CD4-positive, alpha-beta T cell treated with Interleukin-4 for 1 hour (primary cell): ENCODE results near the gene THAP8.
A peak's percentile ranks its signal among the peaks of the same experiment; 100 is the strongest.
"Not testable (repeated sequence)": the region's sequence is repeated elsewhere in the genome, so short reads cannot be mapped to it uniquely, and the experiment has no call there.

ENCODE experiments used
- DNase-seq, 2 donors: peaks; one replicate each; pipeline ENCODE4 v3.0.0-alpha.2; 2020 to 2022

Gene THAP8

GRCh38 chr19:36054119-36054732, at the start of gene THAP8:
Gene THAP8 (minus strand): TSS chr19:36054285. CDS start chr19:36054217, 68 bp downstream.
- DNase-seq = peak; percentile 100

- no peak for DNase-seq
Measured at GRCh38 chr19:36103040-36103626, 49.0 kb upstream of the THAP8 start.

- DNase-seq = no peak
Measured at GRCh38 chr19:36101550-36102327, 47.7 kb upstream of the THAP8 start.

GRCh38 chr19:36100476-36100875, 46.4 kb upstream of the THAP8 start:
- DNase-seq = no peak

- no peak for DNase-seq
Measured at GRCh38 chr19:36099166-36099785, 45.2 kb upstream of the THAP8 start.

GRCh38 chr19:36097036-36097435, 43.0 kb upstream of the THAP8 start:
- no peak for DNase-seq

- DNase-seq = no peak
Measured at GRCh38 chr19:36093687-36094086, 39.6 kb upstream of the THAP8 start.

- DNase-seq = no peak
Measured at GRCh38 chr19:36093146-36093662, 39.1 kb upstream of the THAP8 start.

GRCh38 chr19:36092566-36092965, 38.5 kb upstream of the THAP8 start:
- no peak for DNase-seq

- no peak for DNase-seq
Measured at GRCh38 chr19:36090910-36091695, 37.0 kb upstream of the THAP8 start.

GRCh38 chr19:36089847-36090246, 35.8 kb upstream of the THAP8 start:
- no peak for DNase-seq

- DNase-seq = no peak
Measured at GRCh38 chr19:36086326-36086725, 32.2 kb upstream of the THAP8 start.

- DNase-seq = no peak
Measured at GRCh38 chr19:36084231-36085009, 30.3 kb upstream of the THAP8 start.

GRCh38 chr19:36082916-36083315, 28.8 kb upstream of the THAP8 start:
- no peak for DNase-seq

- no peak for DNase-seq
Measured at GRCh38 chr19:36081894-36082293, 27.8 kb upstream of the THAP8 start.

- DNase-seq = no peak
Measured at GRCh38 chr19:36081385-36081784, 27.3 kb upstream of the THAP8 start.

GRCh38 chr19:36079389-36079945, 25.4 kb upstream of the THAP8 start:
- DNase-seq = no peak

- DNase-seq = no peak
Measured at GRCh38 chr19:36073121-36073876, 19.2 kb upstream of the THAP8 start.

GRCh38 chr19:36072081-36072480, 18.0 kb upstream of the THAP8 start:
- no peak for DNase-seq

- DNase-seq = not testable (repeated sequence)
Measured at GRCh38 chr19:36068810-36069499, 14.9 kb upstream of the THAP8 start.
